Activated B cell treated with CpG ODN at 0.5 μM for 24 hours (primary cell): ENCODE measurements around the gene RBBP8NL. TPM values are rescaled to one million over a fixed set of nuclear protein-coding genes. Genes with fewer than 3 reads are reported as not detected.

Experiments used
- ATAC-seq: fragments of 200-7000 bp; cut with Tn5 transposase; one replicate; pipeline ENCODE4 v1.10.0; 2021; ENCODE audit warnings: low read depth, mild to moderate bottlenecking, moderate library complexity
- CTCF ChIA-PET: fragments of 350-600 bp; sonication (Branson Sonifier 250); formaldehyde crosslinking; loops from one replicate; lab custom pipeline; 2021; ENCODE audit warnings: antibody characterized with exemption; lab: Charles Lee
- POLR2A ChIA-PET: fragments of 350-600 bp; sonication (Branson Sonifier 250); formaldehyde crosslinking; loops from one replicate; lab custom pipeline; 2021; ENCODE audit warnings: antibody characterized with exemption; lab: Charles Lee
- DNase-seq: peaks from one replicate; pipeline ENCODE4 v3.0.0; 2022
- H3K27ac Mint-ChIP-seq: one replicate; pipeline ENCODE4 v1.8.0; 2020; ENCODE audit warnings: mixed read lengths
- H3K27me3 Mint-ChIP-seq: one replicate; pipeline ENCODE4 v1.8.0; 2021; ENCODE audit warnings: mixed read lengths
- H3K36me3 Mint-ChIP-seq: one replicate; pipeline ENCODE4 v1.8.0; 2021; ENCODE audit warnings: low read depth, mixed read lengths
- H3K4me1 Mint-ChIP-seq: one replicate; pipeline ENCODE4 v1.8.0; 2021; ENCODE audit warnings: mixed read lengths
- H3K4me3 Mint-ChIP-seq: one replicate; pipeline ENCODE4 v1.8.0; 2020; ENCODE audit warnings: mild to moderate bottlenecking, mixed read lengths
- H3K9me3 Mint-ChIP-seq: one replicate; pipeline ENCODE4 v1.8.0; 2020; ENCODE audit warnings: mixed read lengths
- CTCF ChIP-seq: fragments of 200-600 bp; IDR thresholded peaks from one replicate; pipeline ENCODE4 v1.8.0; 2022; ENCODE audit warnings: antibody characterized with exemption, mild to moderate bottlenecking
- intact Hi-C: fragments of 100-400 bp; cut with micrococcal nuclease; formaldehyde crosslinking; loops from one replicate; pipeline ENCODE4 v1.15.1; 2024
- total RNA-seq: library from RNA; stranded (reverse); gene quantifications from 2 replicates; pipeline ENCODE4 v1.2.3, GENCODE V29; 2022

Gene RBBP8NL
- total RNA-seq, 1 donor from 2014 or later, result not detected

GRCh38 chr20:62371588-62372041, 55.7 kb downstream of the RBBP8NL start:
- H3K4me1 Mint-ChIP-seq, result peaks cover 17% of the 10 kb centered on the region
- ATAC-seq (no peak), DNase-seq (no peak)
- H3K36me3 Mint-ChIP-seq, result no peaks in the 10 kb centered on the region
- no peaks in the 10 kb centered on the region for H3K9me3 Mint-ChIP-seq
- no peak for TF ChIP-seq CTCF
- peaks cover 2% of the 10 kb centered on the region for H3K27me3 Mint-ChIP-seq
- ChIA-PET POLR2A (no interaction called here), CTCF (no interaction called here)
- intact Hi-C loops, result no loop called here
- no peak overlapping the region for H3K4me3 Mint-ChIP-seq
- no peak overlapping the region for H3K27ac Mint-ChIP-seq

- Mint-ChIP-seq H3K9me3 (no peaks in the 10 kb centered on the region), H3K36me3 (no peaks in the 10 kb centered on the region), H3K4me1 (peaks cover 17% of the 10 kb centered on the region), H3K27ac (no peak overlapping the region), H3K27me3 (peaks cover 2% of the 10 kb centered on the region), H3K4me3 (no peak overlapping the region)
- ATAC-seq (no peak), DNase-seq (no peak)
- TF ChIP-seq CTCF, result no peak
- ChIA-PET CTCF (interaction anchor here (1.9 kb wide), 1 partner anchor 70 kb away, joined by 4 read pairs; no protein-coding TSS in a partner anchor), POLR2A (no interaction called here)
- intact Hi-C loops, result no loop called here
Measured at GRCh38 chr20:62370807-62371587, 56.3 kb downstream of the RBBP8NL start.

- Mint-ChIP-seq H3K36me3 (no peaks in the 10 kb centered on the region), H3K4me3 (no peak overlapping the region), H3K27ac (no peak overlapping the region), H3K9me3 (no peaks in the 10 kb centered on the region), H3K27me3 (peaks cover 2% of the 10 kb centered on the region), H3K4me1 (peaks cover 17% of the 10 kb centered on the region)
- no peak for ATAC-seq
- ChIA-PET POLR2A (interaction anchor here (1.1 kb wide), 1 partner anchor 67 kb away, joined by 3 read pairs; no protein-coding TSS in a partner anchor), CTCF (interaction anchor here (1.9 kb wide), 1 partner anchor 70 kb away, joined by 4 read pairs; no protein-coding TSS in a partner anchor)
- no peak for TF ChIP-seq CTCF
- intact Hi-C loops, result no loop called here
- no peak for DNase-seq
Measured at GRCh38 chr20:62370115-62370806, 57.1 kb downstream of the RBBP8NL start.

GRCh38 chr20:62369815-62370114, 57.6 kb downstream of the RBBP8NL start:
- H3K27me3 Mint-ChIP-seq, result peaks cover 2% of the 10 kb centered on the region
- H3K9me3 Mint-ChIP-seq, result no peaks in the 10 kb centered on the region
- ChIA-PET CTCF (interaction anchor here (1.6 to 2.3 kb wide), 3 partner anchors 13 to 69 kb away, joined by 4 to 12 read pairs (median 4); no protein-coding TSS in a partner anchor), POLR2A (interaction anchor here (1.1 kb wide), 1 partner anchor 66 kb away, joined by 3 read pairs; no protein-coding TSS in a partner anchor)
- H3K36me3 Mint-ChIP-seq, result no peaks in the 10 kb centered on the region
- ATAC-seq (no peak), DNase-seq (no peak)
- intact Hi-C loops, result loop anchor here (2.0 to 5.0 kb wide), 2 partner anchors 13 to 187 kb away; partner anchors contain the start of gene MTG2
- peaks cover 19% of the 10 kb centered on the region for H3K4me1 Mint-ChIP-seq
- no peak for TF ChIP-seq CTCF
- H3K4me3 Mint-ChIP-seq, result no peak overlapping the region
- H3K27ac Mint-ChIP-seq, result no peak overlapping the region
